ENCODE measurements around the gene CGRRF1.

- TF ChIP-seq CTCF (IDR thresholded peaks at IDR 0.05; ENCODE audit: low read depth, low read length, poor library complexity, severe bottlenecking) = no peak
- TF ChIP-seq EZH2phosphoT487 (IDR thresholded peaks at IDR 0.05; ENCODE audit: borderline replicate concordance, low read length) = no peak
Observed at GRCh38 chr14:54524410-54524809, 14.7 kb downstream of the CGRRF1 start.
